Astrocyte (in vitro differentiated cells and primary cell): ENCODE measurements around the gene NAV2. TPM values are rescaled to one million over a fixed set of nuclear protein-coding genes. Genes with fewer than 3 reads are reported as not detected.

Source experiments
- DNase-seq: peaks from one replicate; pipeline ENCODE4 v3.0.0-alpha.2; 2010; ENCODE audit warnings: low read depth
- FAIRE-seq: peaks from 2 replicates; lab custom pipeline; 2011; peaks lifted over from hg19 to GRCh38; lab: Jason Lieb, UNC
- H2AFZ ChIP-seq: 2 replicates; pipeline ENCODE4 v1.6.0; 2012; ENCODE audit warnings: low read depth, low read length, inconsistent platforms
- H3K27ac ChIP-seq: 2 replicates; pipeline ENCODE4 v1.5.1; 2011; ENCODE audit warnings: low read depth, low read length, inconsistent platforms
- H3K27me3 ChIP-seq: 2 replicates; pipeline ENCODE4 v1.6.0; 2011; ENCODE audit warnings: low read length, inconsistent platforms; ENCODE audit not compliant: insufficient read depth
- H3K36me3 ChIP-seq: 2 replicates; pipeline ENCODE4 v1.5.1; 2011; ENCODE audit warnings: low read length, inconsistent platforms; ENCODE audit not compliant: insufficient read depth
- H3K4me1 ChIP-seq: 2 replicates; pipeline ENCODE4 v1.5.1; 2011; ENCODE audit warnings: low read length, inconsistent platforms; ENCODE audit not compliant: insufficient read depth
- H3K4me2 ChIP-seq: 2 replicates; pipeline ENCODE4 v1.6.0; 2012; ENCODE audit warnings: low read length, inconsistent platforms
- H3K4me3 ChIP-seq: 2 replicates; pipeline ENCODE4 v1.5.1; 2011; ENCODE audit warnings: low read depth, mild to moderate bottlenecking, low read length, inconsistent platforms; ENCODE audit not compliant: insufficient read depth
- H3K79me2 ChIP-seq: 2 replicates; pipeline ENCODE4 v1.6.0; 2012; ENCODE audit warnings: mild to moderate bottlenecking, low read length, inconsistent platforms; ENCODE audit not compliant: insufficient read depth
- H3K9ac ChIP-seq: 2 replicates; pipeline ENCODE4 v1.6.0; 2012; ENCODE audit warnings: mild to moderate bottlenecking, low read length, inconsistent platforms
- H3K9me3 ChIP-seq: 2 replicates; pipeline ENCODE4 v1.5.1; 2012; ENCODE audit warnings: low read depth, mild to moderate bottlenecking, low read length, inconsistent platforms; ENCODE audit not compliant: insufficient read depth
- H4K20me1 ChIP-seq: 2 replicates; pipeline ENCODE4 v1.6.0; 2012; ENCODE audit warnings: low read length, inconsistent platforms; ENCODE audit not compliant: insufficient read depth
- H3K27ac Mint-ChIP-seq: one replicate; pipeline ENCODE4 v1.8.0; 2021; ENCODE audit warnings: mild to moderate bottlenecking, mixed read lengths; ENCODE audit not compliant: unreplicated experiment
- H3K27me3 Mint-ChIP-seq: one replicate; pipeline ENCODE4 v1.8.0; 2021; ENCODE audit warnings: low read depth, mixed read lengths; ENCODE audit not compliant: unreplicated experiment
- H3K36me3 Mint-ChIP-seq: one replicate; pipeline ENCODE4 v1.8.0; 2021; ENCODE audit warnings: low read depth, mixed read lengths; ENCODE audit not compliant: unreplicated experiment
- H3K4me1 Mint-ChIP-seq: one replicate; pipeline ENCODE4 v1.8.0; 2021; ENCODE audit warnings: low read depth, mixed read lengths; ENCODE audit not compliant: unreplicated experiment
- H3K4me3 Mint-ChIP-seq: one replicate; pipeline ENCODE4 v1.8.0; 2021; ENCODE audit warnings: mild to moderate bottlenecking, moderate library complexity, mixed read lengths; ENCODE audit not compliant: unreplicated experiment
- H3K9me3 Mint-ChIP-seq: one replicate; pipeline ENCODE4 v1.8.0; 2021; ENCODE audit warnings: mild to moderate bottlenecking, mixed read lengths; ENCODE audit not compliant: unreplicated experiment
- CTCF ChIP-seq: IDR thresholded peaks from 2 replicates; pipeline ENCODE4 v1.5.1; 2011; ENCODE audit warnings: low read depth, mild to moderate bottlenecking, inconsistent platforms, low read length, moderate library complexity; ENCODE audit not compliant: insufficient read depth
- EZH2 ChIP-seq: IDR thresholded peaks from 2 replicates; pipeline ENCODE4 v1.6.1; 2012; ENCODE audit warnings: mild to moderate bottlenecking, low read length, inconsistent platforms; ENCODE audit not compliant: insufficient read depth
- total RNA-seq: library from RNA; stranded (reverse); gene quantifications from 2 replicates; pipeline ENCODE4 v1.2.1, GENCODE V29; 2021

Gene NAV2
- total RNA-seq, 1 donor from 2014 or later: 20.6 TPM

- Mint-ChIP-seq H3K4me3 (no peak overlapping the region), H3K27me3 (no peaks in the 10 kb centered on the region), H3K4me1 (peaks cover 21% of the 10 kb centered on the region), H3K9me3 (no peaks in the 10 kb centered on the region), H3K27ac (no peak overlapping the region), H3K36me3 (peaks cover 2% of the 10 kb centered on the region)
- FAIRE-seq: no peak
- Histone ChIP-seq H3K9ac (no peak overlapping the region), H3K4me2 (no peak overlapping the region), H2AFZ (no peak overlapping the region), H3K79me2 (no peaks in the 10 kb centered on the region), H3K27ac (no peak overlapping the region), H3K36me3 (peaks cover 14% of the 10 kb centered on the region), H4K20me1 (no peaks in the 10 kb centered on the region), H3K4me1 (peaks cover 26% of the 10 kb centered on the region), H3K27me3 (no peaks in the 10 kb centered on the region), H3K4me3 (no peak overlapping the region), H3K9me3 (no peaks in the 10 kb centered on the region)
- TF ChIP-seq EZH2: no peak
- TF ChIP-seq CTCF: no peak
- DNase-seq: no peak
These were observed 237.0 kb downstream of the NAV2 start for GRCh38 chr11:19949606-19950005.

- peak overlapping the region; percentile 27 for H2AFZ ChIP-seq
- H3K9me3 ChIP-seq: no peaks in the 10 kb centered on the region
- peak overlapping the region; percentile 1 for H3K27ac ChIP-seq
- H3K79me2 ChIP-seq: no peaks in the 10 kb centered on the region
- H3K4me3 Mint-ChIP-seq: no peak overlapping the region
- H3K27me3 ChIP-seq: no peaks in the 10 kb centered on the region
- no peaks in the 10 kb centered on the region for H3K9me3 Mint-ChIP-seq
- TF ChIP-seq CTCF (peak; percentile 58), EZH2 (no peak)
- DNase-seq (no peak), FAIRE-seq (peak; percentile 78)
- H3K36me3 Mint-ChIP-seq: peaks cover 2% of the 10 kb centered on the region
- H3K27me3 Mint-ChIP-seq: no peaks in the 10 kb centered on the region
- no peak overlapping the region for H3K4me3 ChIP-seq
- peak overlapping the region; percentile 39 for H3K9ac ChIP-seq
- no peak overlapping the region for H3K27ac Mint-ChIP-seq
- H3K4me1 ChIP-seq: peaks cover 26% of the 10 kb centered on the region
- H3K4me1 Mint-ChIP-seq: peaks cover 21% of the 10 kb centered on the region
- H4K20me1 ChIP-seq: no peaks in the 10 kb centered on the region
- peaks cover 7% of the 10 kb centered on the region for H3K36me3 ChIP-seq
- peak overlapping the region; percentile 61 for H3K4me2 ChIP-seq
These were observed 239.0 kb downstream of the NAV2 start for GRCh38 chr11:19951558-19952115.

- Mint-ChIP-seq H3K4me1 (peaks cover 22% of the 10 kb centered on the region), H3K27ac (no peak overlapping the region), H3K9me3 (no peaks in the 10 kb centered on the region), H3K4me3 (no peak overlapping the region), H3K27me3 (no peaks in the 10 kb centered on the region), H3K36me3 (peaks cover 2% of the 10 kb centered on the region)
- H3K4me3 ChIP-seq: no peak overlapping the region
- peak overlapping the region; percentile 39 for H3K9ac ChIP-seq
- H3K4me2 ChIP-seq: peak overlapping the region; percentile 61
- no peak for FAIRE-seq
- H2AFZ ChIP-seq: no peak overlapping the region
- H3K4me1 ChIP-seq: peaks cover 30% of the 10 kb centered on the region
- H3K79me2 ChIP-seq: no peaks in the 10 kb centered on the region
- peaks cover 7% of the 10 kb centered on the region for H3K36me3 ChIP-seq
- no peaks in the 10 kb centered on the region for H3K27me3 ChIP-seq
- peak overlapping the region; percentile 1 for H3K27ac ChIP-seq
- peak; percentile 74 for DNase-seq
- no peak for TF ChIP-seq CTCF
- TF ChIP-seq EZH2: no peak
- no peaks in the 10 kb centered on the region for H3K9me3 ChIP-seq
- no peaks in the 10 kb centered on the region for H4K20me1 ChIP-seq
These were observed 239.5 kb downstream of the NAV2 start for GRCh38 chr11:19952116-19952605.
